PC-3 (cell line): Measurements from ENCODE around the gene RXYLT1. TPM values are rescaled to one million over a fixed set of nuclear protein-coding genes. Genes with fewer than 3 reads are reported as not detected.
A peak's percentile ranks its signal among the peaks of the same experiment; 100 is the strongest.

ENCODE experiments used
- ATAC-seq: fragments of 200-7000 bp; cut with Tn5 transposase; 2 replicates; pipeline ENCODE4 v1.9.1; 2020; ENCODE audit warnings: mild to moderate bottlenecking, moderate library complexity
- BruUV-seq: library from RNA; stranded (reverse); fragments of 400-500 nt; replicated peaks from 2 replicates; lab custom pipeline; 2021; lab: Mats Ljungman, UMichigan
- CTCF ChIA-PET: fragments of 300-600 bp; sonication (Branson Sonifier 250); formaldehyde crosslinking; loops from one replicate; lab custom pipeline; 2022; ENCODE audit warnings: antibody characterized with exemption; lab: Charles Lee
- POLR2A ChIA-PET: fragments of 300-600 bp; sonication (Branson Sonifier 250); formaldehyde crosslinking; loops from one replicate; lab custom pipeline; 2022; ENCODE audit warnings: antibody characterized with exemption; ENCODE audit not compliant: unreplicated experiment; lab: Charles Lee
- DNase-seq: peaks from one replicate; pipeline ENCODE4 v3.0.0-alpha.2; 2015
- H2AFZ ChIP-seq: fragments of 300-600 bp; sonication (generic); 2 replicates; pipeline ENCODE4 v1.6.0; 2016; ENCODE audit warnings: antibody characterized with exemption, low read length
- H3F3A ChIP-seq: fragments of 300-600 bp; sonication (generic); one replicate; pipeline ENCODE4 v1.6.0; 2017; ENCODE audit warnings: antibody characterized with exemption, low read length, control low read depth, mild to moderate bottlenecking; ENCODE audit not compliant: unreplicated experiment
- H3K27ac ChIP-seq: fragments of 300-600 bp; sonication (generic); 2 replicates; pipeline ENCODE4 v1.5.1; 2016; ENCODE audit warnings: mild to moderate bottlenecking, low read length
- H3K27me3 ChIP-seq: fragments of 300-600 bp; sonication (generic); 2 replicates; pipeline ENCODE4 v1.6.1; 2016; ENCODE audit warnings: low read length, mixed read lengths
- H3K36me3 ChIP-seq: fragments of 300-600 bp; sonication (generic); 2 replicates; pipeline ENCODE4 v1.6.1; 2016; ENCODE audit warnings: low read depth, mixed run types, low read length, mixed read lengths
- H3K4me1 ChIP-seq: fragments of 300-600 bp; sonication (generic); 2 replicates; pipeline ENCODE4 v1.5.1; 2016; ENCODE audit warnings: low read length; ENCODE audit not compliant: insufficient read depth
- H3K4me2 ChIP-seq: fragments of 300-600 bp; sonication (generic); 2 replicates; pipeline ENCODE4 v1.6.0; 2016; ENCODE audit warnings: low read length
- H3K4me3 ChIP-seq: fragments of 300-600 bp; sonication (generic); 2 replicates; pipeline ENCODE4 v1.5.1; 2016; ENCODE audit warnings: mild to moderate bottlenecking, low read length, mixed read lengths
- H3K79me2 ChIP-seq: fragments of 300-600 bp; sonication (generic); 2 replicates; pipeline ENCODE4 v1.6.1; 2017; ENCODE audit warnings: low read length, mixed read lengths
- H3K9ac ChIP-seq: fragments of 300-600 bp; sonication (generic); 2 replicates; pipeline ENCODE4 v1.6.0; 2016; ENCODE audit warnings: mild to moderate bottlenecking, low read length
- H3K9me2 ChIP-seq: fragments of 300-600 bp; sonication (generic); replicated peaks from 2 replicates; pipeline ENCODE4 v1.6.1; 2016; ENCODE audit warnings: mixed run types, low read length, mixed read lengths
- H3K9me3 ChIP-seq: fragments of 300-600 bp; sonication (generic); 2 replicates; pipeline ENCODE4 v1.6.1; 2016; ENCODE audit warnings: low read length, mixed read lengths
- H4K20me1 ChIP-seq: fragments of 300-600 bp; sonication (generic); 2 replicates; pipeline ENCODE4 v1.6.1; 2016; ENCODE audit warnings: low read length, mixed read lengths
- EZH2 ChIP-seq: fragments of 300-600 bp; sonication (generic); IDR thresholded peaks from one replicate; pipeline ENCODE4 v1.6.1; 2017; ENCODE audit warnings: antibody characterized with exemption, mild to moderate bottlenecking, low read length; ENCODE audit not compliant: unreplicated experiment
- EZH2phosphoT487 ChIP-seq: fragments of 300-600 bp; sonication (generic); IDR thresholded peaks from 2 replicates; pipeline ENCODE4 v1.6.1; 2018; ENCODE audit warnings: mild to moderate bottlenecking, antibody characterized with exemption, low read length, borderline replicate concordance
- intact Hi-C: fragments of 100-400 bp; cut with micrococcal nuclease; formaldehyde crosslinking; loops from 2 replicates; pipeline ENCODE4 v1.9.0; 2023
- total RNA-seq: library from RNA; depleted of rRNA; stranded (reverse); fragments of >200 nt; gene quantifications from 2 replicates; pipeline ENCODE4 v1.2.3, GENCODE V29; 2014
- TF ChIP-seq, protein P1 (sequence below): fragments of 300-600 bp; sonication (generic); conservative IDR thresholded peaks from 2 replicates; pipeline ENCODE4 v1.5.1; 2017; ENCODE audit warnings: antibody characterized with exemption, low read depth, mild to moderate bottlenecking, low read length

RXYLT1 gene
- total RNA-seq, 1 experiment from 2014 or later: 23.8 TPM

DNA sequence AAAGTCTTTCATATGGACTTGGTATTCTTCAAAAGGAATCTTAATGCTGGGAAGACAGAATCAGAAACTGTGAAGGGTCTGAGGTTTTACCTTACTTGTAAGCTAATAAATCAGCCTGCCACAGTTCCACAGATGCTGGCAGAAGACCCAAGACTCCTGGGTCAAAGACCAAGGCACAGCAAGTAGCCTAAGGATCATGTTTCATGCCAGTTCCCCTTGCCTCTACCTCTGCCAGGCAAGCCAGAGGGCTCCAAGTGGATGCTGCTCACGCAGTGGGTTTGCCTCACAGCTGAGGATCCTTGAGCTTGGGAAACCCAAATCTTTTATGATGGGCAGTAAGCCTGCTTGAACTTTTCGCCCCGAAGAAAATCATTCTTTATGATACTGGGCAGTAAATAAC is 15.2 kb upstream of the RXYLT1 start:
- no peak for ATAC-seq
- H3K9me3 ChIP-seq: no peaks in the 10 kb centered on the region
- no peaks in the 10 kb centered on the region for H3F3A ChIP-seq
- H3K4me1 ChIP-seq: no peaks in the 10 kb centered on the region
- H2AFZ ChIP-seq: no peak overlapping the region
- no peak overlapping the region for H3K4me3 ChIP-seq
- peaks cover 47% of the 10 kb centered on the region for H3K27me3 ChIP-seq
- H3K36me3 ChIP-seq: no peaks in the 10 kb centered on the region
- POLR2A ChIA-PET: no interaction called here
- no peak overlapping the region for H3K9ac ChIP-seq
- H3K27ac ChIP-seq: no peak overlapping the region
- CTCF ChIA-PET: no interaction called here
- TF ChIP-seq EZH2phosphoT487 (no peak), EZH2 (no peak)
- TF ChIP-seq, protein P1, sequence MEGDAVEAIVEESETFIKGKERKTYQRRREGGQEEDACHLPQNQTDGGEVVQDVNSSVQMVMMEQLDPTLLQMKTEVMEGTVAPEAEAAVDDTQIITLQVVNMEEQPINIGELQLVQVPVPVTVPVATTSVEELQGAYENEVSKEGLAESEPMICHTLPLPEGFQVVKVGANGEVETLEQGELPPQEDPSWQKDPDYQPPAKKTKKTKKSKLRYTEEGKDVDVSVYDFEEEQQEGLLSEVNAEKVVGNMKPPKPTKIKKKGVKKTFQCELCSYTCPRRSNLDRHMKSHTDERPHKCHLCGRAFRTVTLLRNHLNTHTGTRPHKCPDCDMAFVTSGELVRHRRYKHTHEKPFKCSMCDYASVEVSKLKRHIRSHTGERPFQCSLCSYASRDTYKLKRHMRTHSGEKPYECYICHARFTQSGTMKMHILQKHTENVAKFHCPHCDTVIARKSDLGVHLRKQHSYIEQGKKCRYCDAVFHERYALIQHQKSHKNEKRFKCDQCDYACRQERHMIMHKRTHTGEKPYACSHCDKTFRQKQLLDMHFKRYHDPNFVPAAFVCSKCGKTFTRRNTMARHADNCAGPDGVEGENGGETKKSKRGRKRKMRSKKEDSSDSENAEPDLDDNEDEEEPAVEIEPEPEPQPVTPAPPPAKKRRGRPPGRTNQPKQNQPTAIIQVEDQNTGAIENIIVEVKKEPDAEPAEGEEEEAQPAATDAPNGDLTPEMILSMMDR: no peak
- BruUV-seq: no TSS peak
- no peak for DNase-seq
- no peaks in the 10 kb centered on the region for H4K20me1 ChIP-seq
- H3K9me2 ChIP-seq: no peaks in the 10 kb centered on the region
- H3K4me2 ChIP-seq: no peak overlapping the region
- intact Hi-C loops: loop anchor here (10.0 kb wide), 1 partner anchor 660 kb away; no protein-coding TSS in a partner anchor
- no peaks in the 10 kb centered on the region for H3K79me2 ChIP-seq

DNA sequence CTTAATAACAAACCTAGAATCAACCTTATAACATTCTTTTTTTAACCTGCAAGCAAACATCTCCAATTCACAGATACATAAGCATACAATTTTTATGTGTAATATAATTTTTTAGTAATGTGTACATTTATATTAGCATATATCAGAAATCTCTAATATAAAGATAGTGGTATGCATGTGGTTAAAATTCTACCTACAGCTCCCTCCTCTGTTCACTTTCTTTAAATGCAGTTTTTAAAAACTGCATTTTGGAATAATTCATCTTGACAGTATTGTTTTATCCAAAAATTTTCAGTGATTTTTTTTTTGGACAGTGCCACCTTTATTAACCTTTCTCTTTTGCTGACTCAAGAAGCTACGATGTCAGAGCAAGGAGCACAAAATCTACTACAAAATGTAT is 13.2 kb upstream of the RXYLT1 start:
- Histone ChIP-seq H3K4me2 (no peak overlapping the region), H3K9me3 (peaks cover 10% of the 10 kb centered on the region), H3K36me3 (no peaks in the 10 kb centered on the region), H3K9me2 (no peaks in the 10 kb centered on the region), H3K9ac (no peak overlapping the region), H3F3A (no peaks in the 10 kb centered on the region), H3K27me3 (peaks cover 34% of the 10 kb centered on the region), H2AFZ (no peak overlapping the region), H4K20me1 (no peaks in the 10 kb centered on the region), H3K79me2 (no peaks in the 10 kb centered on the region), H3K4me1 (no peaks in the 10 kb centered on the region), H3K27ac (no peak overlapping the region), H3K4me3 (no peak overlapping the region)
- TF ChIP-seq EZH2phosphoT487 (no peak), EZH2 (no peak)
- TF ChIP-seq, protein P1: peak; percentile 56
- no peak for ATAC-seq
- ChIA-PET CTCF (interaction anchor here (0.6 kb wide), 1 partner anchor 252 kb away, joined by 3 read pairs; no protein-coding TSS in a partner anchor), POLR2A (no interaction called here)
- BruUV-seq: no TSS peak
- DNase-seq: peak; percentile 34
- intact Hi-C loops: loop anchor here (1.0 to 10.0 kb wide), 2 partner anchors 94 to 662 kb away; no protein-coding TSS in a partner anchor

- ChIA-PET CTCF (no interaction called here), POLR2A (no interaction called here)
- TF ChIP-seq, protein P1: no peak
- no peak for TF ChIP-seq EZH2
- TF ChIP-seq EZH2phosphoT487: no peak
- Histone ChIP-seq H3K9me2 (no peaks in the 10 kb centered on the region), H3K27me3 (peaks cover 11% of the 10 kb centered on the region; the same call in 1 of the 2 replicates), H3K27ac (no peak overlapping the region), H3K9ac (no peak overlapping the region), H3F3A (no peaks in the 10 kb centered on the region), H3K4me1 (no peaks in the 10 kb centered on the region), H2AFZ (no peak overlapping the region), H3K4me2 (no peak overlapping the region), H3K79me2 (no peaks in the 10 kb centered on the region), H3K4me3 (no peak overlapping the region), H3K9me3 (peaks cover 10% of the 10 kb centered on the region), H4K20me1 (no peaks in the 10 kb centered on the region), H3K36me3 (no peaks in the 10 kb centered on the region)
- BruUV-seq: no TSS peak
- intact Hi-C loops: no loop called here
- no peak for DNase-seq
- no peak for ATAC-seq
These were observed 9.3 kb upstream of the RXYLT1 start for GRCh38 chr12:63770375-63770774.
